Measurements from ENCODE around the gene TCHP.

The TCHP gene

GRCh38 chr12:109899783-109900751 lies at the start of gene TCHP:
TSS of gene TCHP (plus strand) at chr12:109900274. CDS start at chr12:109903027, 2,753 bp downstream.
- peak; percentile 18; the same call in 1 of the 2 replicates for TF ChIP-seq GATA2 (IDR thresholded peaks at IDR 0.05; ENCODE audit: low read depth, low read length)
- no peak for TF ChIP-seq GATA3 (IDR thresholded peaks at IDR 0.05; ENCODE audit: low read depth, low read length)

- TF ChIP-seq GATA3 (IDR thresholded peaks at IDR 0.05; ENCODE audit: low read depth, low read length) (no peak), GATA2 (IDR thresholded peaks at IDR 0.05; ENCODE audit: low read depth, low read length) (no peak)
Observed at GRCh38 chr12:109855377-109855776, 44.7 kb upstream of the TCHP start.

GRCh38 chr12:109857715-109858114 lies 42.4 kb upstream of the TCHP start:
- TF ChIP-seq GATA2 (IDR thresholded peaks at IDR 0.05; ENCODE audit: low read depth, low read length) (no peak), GATA3 (IDR thresholded peaks at IDR 0.05; ENCODE audit: low read depth, low read length) (no peak)

GRCh38 chr12:109858764-109859163 lies 41.3 kb upstream of the TCHP start:
- TF ChIP-seq GATA2 (IDR thresholded peaks at IDR 0.05; ENCODE audit: low read depth, low read length), result no peak
- TF ChIP-seq GATA3 (IDR thresholded peaks at IDR 0.05; ENCODE audit: low read depth, low read length), result no peak

GRCh38 chr12:109860977-109861376 lies 39.1 kb upstream of the TCHP start:
- TF ChIP-seq GATA3 (IDR thresholded peaks at IDR 0.05; ENCODE audit: low read depth, low read length), result no peak
- no peak for TF ChIP-seq GATA2 (IDR thresholded peaks at IDR 0.05; ENCODE audit: low read depth, low read length)

GRCh38 chr12:109861689-109862314 lies 38.3 kb upstream of the TCHP start:
- TF ChIP-seq GATA2 (IDR thresholded peaks at IDR 0.05; ENCODE audit: low read depth, low read length) (no peak), GATA3 (IDR thresholded peaks at IDR 0.05; ENCODE audit: low read depth, low read length) (no peak)

GRCh38 chr12:109863847-109864712 lies 36.0 kb upstream of the TCHP start:
- TF ChIP-seq GATA3 (IDR thresholded peaks at IDR 0.05; ENCODE audit: low read depth, low read length), result no peak
- no peak for TF ChIP-seq GATA2 (IDR thresholded peaks at IDR 0.05; ENCODE audit: low read depth, low read length)

- TF ChIP-seq GATA3 (IDR thresholded peaks at IDR 0.05; ENCODE audit: low read depth, low read length), result no peak
- TF ChIP-seq GATA2 (IDR thresholded peaks at IDR 0.05; ENCODE audit: low read depth, low read length), result no peak
Observed at GRCh38 chr12:109864916-109865315, 35.2 kb upstream of the TCHP start.

- TF ChIP-seq GATA3 (IDR thresholded peaks at IDR 0.05; ENCODE audit: low read depth, low read length), result no peak
- TF ChIP-seq GATA2 (IDR thresholded peaks at IDR 0.05; ENCODE audit: low read depth, low read length), result no peak
Observed at GRCh38 chr12:109868182-109869051, 31.7 kb upstream of the TCHP start.

- no peak for TF ChIP-seq GATA2 (IDR thresholded peaks at IDR 0.05; ENCODE audit: low read depth, low read length)
- no peak for TF ChIP-seq GATA3 (IDR thresholded peaks at IDR 0.05; ENCODE audit: low read depth, low read length)
Observed at GRCh38 chr12:109870648-109871047, 29.4 kb upstream of the TCHP start.

GRCh38 chr12:109871668-109872314 lies 28.3 kb upstream of the TCHP start:
- no peak for TF ChIP-seq GATA3 (IDR thresholded peaks at IDR 0.05; ENCODE audit: low read depth, low read length)
- no peak for TF ChIP-seq GATA2 (IDR thresholded peaks at IDR 0.05; ENCODE audit: low read depth, low read length)

GRCh38 chr12:109873653-109874052 lies 26.4 kb upstream of the TCHP start:
- no peak for TF ChIP-seq GATA2 (IDR thresholded peaks at IDR 0.05; ENCODE audit: low read depth, low read length)
- TF ChIP-seq GATA3 (IDR thresholded peaks at IDR 0.05; ENCODE audit: low read depth, low read length), result no peak

All from SH-SY5Y (cell line).